K562 (cell line): ENCODE measurements around the gene OGT. TPM values are rescaled to one million over a fixed set of nuclear protein-coding genes. Genes with fewer than 3 reads are reported as not detected.

Experiments
- ATAC-seq: fragments of 200-7000 bp; cut with Tn5 transposase; 3 replicates; pipeline ENCODE4 v1.9.1; 2020; ENCODE audit warnings: moderate library complexity
- BruUV-seq: library from RNA; stranded (reverse); fragments of 400-500 nt; replicated peaks from 2 replicates; lab custom pipeline; 2021; lab: Mats Ljungman, UMichigan
- CTCF ChIA-PET: fragments of 300-600 bp; formaldehyde crosslinking; extraction: SDS; loops from one replicate; lab custom pipeline; 2021; ENCODE audit warnings: low intra/inter-chr PET ratio; lab: Yijun Ruan, JAX
- POLR2A ChIA-PET: fragments of 300-600, 350-650 bp; sonication (Branson Sonifier 250); formaldehyde crosslinking; extraction: SDS; loops from one replicate; lab custom pipeline; 2021; ENCODE audit warnings: antibody characterized with exemption, inconsistent platforms; lab: Yijun Ruan, JAX
- DNase-seq, 4 experiments: peaks; one replicate each; pipeline versions ENCODE4 v3.0.0 to v3.0.0-alpha.2; 2011 to 2018; ENCODE audit warnings: low spot score in 3 of 4, mixed read lengths in 3 of 4; ENCODE audit errors: extremely low read depth in 1 of 4
- FAIRE-seq: peaks from 2 replicates; lab custom pipeline; 2011; peaks lifted over from hg19 to GRCh38; lab: Jason Lieb, UNC
- H2AFZ ChIP-seq: 2 replicates; pipeline ENCODE4 v1.6.0; 2011; ENCODE audit warnings: low read depth, low read length, control low read depth, inconsistent platforms
- H3K27ac ChIP-seq: fragments of 200-600 bp; 3 replicates; pipeline ENCODE4 v1.8.0; 2011; ENCODE audit warnings: low read depth, mild to moderate bottlenecking, control low read depth, inconsistent platforms, low read length, moderate library complexity, mixed read lengths; ENCODE audit errors: extremely low read depth
- H3K27me3 ChIP-seq, 2 experiments: fragments of 300-600 bp in 1 of 2; 2 replicates in 1 of 2; 3 replicates in 1 of 2; pipeline versions ENCODE4 v1.6.0 to v1.8.0; 2011; ENCODE audit warnings: inconsistent platforms in 2 of 2, low read length in 2 of 2, mild to moderate bottlenecking in 1 of 2, mixed read lengths in 1 of 2, moderate library complexity in 1 of 2; ENCODE audit not compliant: control insufficient read depth in 2 of 2, insufficient read depth in 2 of 2
- H3K36me3 ChIP-seq: fragments of 300-600 bp; 3 replicates; pipeline ENCODE4 v1.8.0; 2011; ENCODE audit warnings: mild to moderate bottlenecking, low read length, inconsistent platforms; ENCODE audit not compliant: control insufficient read depth, insufficient read depth
- H3K4me1 ChIP-seq, 2 experiments: fragments of 200-600 bp in 1 of 2; replicated peaks in 1 of 2; 2 replicates in 1 of 2; 3 replicates in 1 of 2; pipeline versions ENCODE4 v1.5.1 to v1.8.0; 2011; ENCODE audit warnings: inconsistent platforms in 2 of 2, low read length in 2 of 2, mild to moderate bottlenecking in 1 of 2, mixed read lengths in 1 of 2, moderate library complexity in 1 of 2; ENCODE audit not compliant: control insufficient read depth in 2 of 2, insufficient read depth in 2 of 2
- H3K4me2 ChIP-seq: 2 replicates; pipeline ENCODE4 v1.6.1; 2011; ENCODE audit warnings: low read length, control low read depth, inconsistent platforms, mixed read lengths; ENCODE audit not compliant: insufficient read depth
- H3K4me3 ChIP-seq: fragments of 200-600 bp; sonication (generic), shearing (Covaris generic); 2 replicates; pipeline ENCODE4 v1.5.1; 2016; ENCODE audit warnings: control low read depth, inconsistent platforms
- H3K79me2 ChIP-seq: fragments of 200-600 bp; 3 replicates; pipeline ENCODE4 v1.8.0; 2011; ENCODE audit warnings: low read length, inconsistent platforms; ENCODE audit not compliant: control insufficient read depth, insufficient read depth
- H3K9ac ChIP-seq, 2 experiments: 2 replicates each; pipeline versions ENCODE4 v1.6.0 to v1.6.1; 2011; ENCODE audit warnings: low read depth in 2 of 2, low read length in 2 of 2, control low read depth in 1 of 2, inconsistent platforms in 1 of 2, mild to moderate bottlenecking in 1 of 2, mixed read lengths in 1 of 2; ENCODE audit not compliant: insufficient read depth in 1 of 2
- H3K9me1 ChIP-seq: one replicate; pipeline ENCODE4 v1.6.0; 2011; ENCODE audit warnings: inconsistent platforms, mild to moderate bottlenecking, low read length, moderate library complexity; ENCODE audit not compliant: control insufficient read depth, insufficient read depth
- H3K9me3 ChIP-seq: replicated peaks from 2 replicates; pipeline ENCODE4 v1.5.1; 2011; ENCODE audit warnings: low read depth, low read length, inconsistent platforms; ENCODE audit not compliant: control insufficient read depth, insufficient read depth
- H4K20me1 ChIP-seq: replicated peaks from 2 replicates; pipeline ENCODE4 v1.6.1; 2011; ENCODE audit warnings: low read length, inconsistent platforms, mixed read lengths; ENCODE audit not compliant: control insufficient read depth, insufficient read depth
- EP300 ChIP-seq: IDR thresholded peaks from 2 replicates; pipeline ENCODE4 v1.6.1; 2012; ENCODE audit warnings: low read length, improper control_type of control experiment
- ERF ChIP-seq: fragments of 450-650 bp; formaldehyde crosslinking; IDR thresholded peaks from 2 replicates; pipeline ENCODE4 v1.4.0; 2020; ENCODE audit warnings: mild to moderate bottlenecking, mixed read lengths
- MAFF ChIP-seq: IDR thresholded peaks from 2 replicates; pipeline ENCODE4 v1.6.1; 2012; ENCODE audit warnings: low read length, improper control_type of control experiment
- MYNN ChIP-seq, 2 experiments: sonication (generic); formaldehyde crosslinking in 1 of 2; IDR thresholded peaks; 2 replicates each; pipeline versions ENCODE4 v1.5.0 to v1.6.1; 2016 to 2020; ENCODE audit warnings: antibody characterized with exemption in 1 of 2, missing genetic modification reagents in 1 of 2
- POLR2B ChIP-seq: fragments of 450-650 bp; IDR thresholded peaks from 2 replicates; pipeline ENCODE4 v1.6.1; 2018; ENCODE audit warnings: low read depth; ENCODE audit not compliant: partially characterized antibody
- SREBF1 ChIP-seq: fragments of 150-350 bp; IDR thresholded peaks from 2 replicates; pipeline ENCODE4 v1.6.1; 2014; ENCODE audit warnings: antibody characterized with exemption, low read depth, low read length, borderline replicate concordance
- SRSF7 ChIP-seq: fragments of 200-400 bp; formaldehyde crosslinking; optimal IDR thresholded peaks from 2 replicates; pipeline ENCODE3; 2017; ENCODE audit warnings: mild to moderate bottlenecking, low read depth, low read length
- WGBS: fragments of 100-300 bp; shearing (Covaris generic); methylation state at CpG from one replicate; pipeline ENCODE4 v1.1.6; 2016; ENCODE audit warnings: low coverage, mixed read lengths; ENCODE audit not compliant: insufficient coverage; ENCODE audit errors: missing lambda C conversion rate; 5-methylcytosine and 5-hydroxymethylcytosine counted together
- in situ Hi-C: fragments of 300-500 bp; cut with MboI; formaldehyde crosslinking; loops from 4 replicates; pipeline ENCODE4 v1.15.0; 2018; ENCODE audit warnings: inconsistent platforms, mixed read lengths
- intact Hi-C: fragments of 100-400 bp; cut with micrococcal nuclease; formaldehyde crosslinking; loops from 2 replicates; pipeline ENCODE4 v1.14.2; 2022
- polyA plus RNA-seq, 8 experiments: library from polyadenylated mRNA; depleted of rRNA in 4 of 8; stranded (reverse) in 5 of 8; unstranded in 3 of 8; fragments of >200 nt; fragmentation: Nextera tagmentation in 2 of 8; fragmentation: Illumina TruSeq in 1 of 8; extraction: Ambion mirVana in 2 of 8; extraction: Trizol in 1 of 8; gene quantifications; 2 replicates each; pipeline versions ENCODE4 v1.2.1 to v1.2.3, GENCODE V29; 2011 to 2014; ENCODE audit warnings: inconsistent platforms in 1 of 8, missing spikeins in 1 of 8
- total RNA-seq, 7 experiments: library from RNA; depleted of rRNA in 6 of 7; stranded (reverse); fragments of >200 nt in 6 of 7; fragmentation: Illumina TruSeq in 2 of 7; extraction: Trizol in 2 of 7; gene quantifications; 2 replicates each; pipeline versions ENCODE4 v1.2.1 to v1.2.3, GENCODE V29; 2011 to 2021; ENCODE audit warnings: low replicate concordance in 1 of 7
- TF ChIP-seq, protein P1 (sequence below): fragments of 250-450 bp; sonication (Bioruptor Pico); IDR thresholded peaks from 2 replicates; pipeline ENCODE4 v1.4.0; 2020; ENCODE audit warnings: mild to moderate bottlenecking
- TF ChIP-seq, protein P2 (sequence below): fragments of 450-650 bp; IDR thresholded peaks from 2 replicates; pipeline ENCODE4 v1.6.1; 2016
- TF ChIP-seq, protein P3 (sequence below): sonication (generic); formaldehyde crosslinking; IDR thresholded peaks from 2 replicates; pipeline ENCODE4 v1.8.1; 2023; ENCODE audit warnings: mild to moderate bottlenecking, missing genetic modification reagents
- TF ChIP-seq, protein P4 (sequence below): fragments of 250-450 bp; sonication (Bioruptor Pico); IDR thresholded peaks from 2 replicates; pipeline ENCODE4 v1.8.0; 2022; ENCODE audit warnings: inconsistent platforms, mild to moderate bottlenecking, moderate library complexity, borderline replicate concordance
- TF ChIP-seq, protein P5 (sequence below): fragments of 450-650 bp; IDR thresholded peaks from 2 replicates; pipeline ENCODE4 v1.6.1; 2016; ENCODE audit warnings: mild to moderate bottlenecking

The OGT gene
- total and polyA plus RNA-seq, 9 of the 15 experiments (the other 6 are each of a cell fraction or from before 2014, with no cell fraction given) = 38.9 to 347 (median 117) TPM

DNA sequence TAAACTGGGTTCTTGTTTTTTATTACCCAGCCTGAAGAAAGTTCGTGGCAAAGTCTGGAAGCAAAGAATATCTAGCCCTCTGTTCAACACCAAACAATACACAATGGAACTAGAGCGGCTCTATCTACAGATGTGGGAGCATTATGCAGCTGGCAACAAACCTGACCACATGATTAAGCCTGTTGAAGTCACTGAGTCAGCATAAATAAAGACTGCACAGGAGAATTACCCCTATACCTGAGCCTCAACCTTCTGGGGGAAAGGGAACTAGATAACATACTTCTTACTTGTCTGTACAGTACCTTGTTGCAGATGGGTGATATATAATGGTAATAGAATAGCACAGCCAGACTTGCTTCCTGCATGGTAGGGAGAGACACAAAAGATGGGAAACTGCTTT lies 40.7 kb downstream of the OGT start (continued):
- TF ChIP-seq, protein P1, sequence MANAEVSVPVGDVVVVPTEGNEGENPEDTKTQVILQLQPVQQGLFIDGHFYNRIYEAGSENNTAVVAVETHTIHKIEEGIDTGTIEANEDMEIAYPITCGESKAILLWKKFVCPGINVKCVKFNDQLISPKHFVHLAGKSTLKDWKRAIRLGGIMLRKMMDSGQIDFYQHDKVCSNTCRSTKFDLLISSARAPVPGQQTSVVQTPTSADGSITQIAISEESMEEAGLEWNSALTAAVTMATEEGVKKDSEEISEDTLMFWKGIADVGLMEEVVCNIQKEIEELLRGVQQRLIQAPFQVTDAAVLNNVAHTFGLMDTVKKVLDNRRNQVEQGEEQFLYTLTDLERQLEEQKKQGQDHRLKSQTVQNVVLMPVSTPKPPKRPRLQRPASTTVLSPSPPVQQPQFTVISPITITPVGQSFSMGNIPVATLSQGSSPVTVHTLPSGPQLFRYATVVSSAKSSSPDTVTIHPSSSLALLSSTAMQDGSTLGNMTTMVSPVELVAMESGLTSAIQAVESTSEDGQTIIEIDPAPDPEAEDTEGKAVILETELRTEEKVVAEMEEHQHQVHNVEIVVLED (CRISPR knock-in tag) = no peak
- TF ChIP-seq POLR2B (no peak), SRSF7 (no peak)
- TF ChIP-seq, protein P2, sequence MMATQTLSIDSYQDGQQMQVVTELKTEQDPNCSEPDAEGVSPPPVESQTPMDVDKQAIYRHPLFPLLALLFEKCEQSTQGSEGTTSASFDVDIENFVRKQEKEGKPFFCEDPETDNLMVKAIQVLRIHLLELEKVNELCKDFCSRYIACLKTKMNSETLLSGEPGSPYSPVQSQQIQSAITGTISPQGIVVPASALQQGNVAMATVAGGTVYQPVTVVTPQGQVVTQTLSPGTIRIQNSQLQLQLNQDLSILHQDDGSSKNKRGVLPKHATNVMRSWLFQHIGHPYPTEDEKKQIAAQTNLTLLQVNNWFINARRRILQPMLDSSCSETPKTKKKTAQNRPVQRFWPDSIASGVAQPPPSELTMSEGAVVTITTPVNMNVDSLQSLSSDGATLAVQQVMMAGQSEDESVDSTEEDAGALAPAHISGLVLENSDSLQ = no peak
- TF ChIP-seq, all 486 proteins: peak for 5

DNA sequence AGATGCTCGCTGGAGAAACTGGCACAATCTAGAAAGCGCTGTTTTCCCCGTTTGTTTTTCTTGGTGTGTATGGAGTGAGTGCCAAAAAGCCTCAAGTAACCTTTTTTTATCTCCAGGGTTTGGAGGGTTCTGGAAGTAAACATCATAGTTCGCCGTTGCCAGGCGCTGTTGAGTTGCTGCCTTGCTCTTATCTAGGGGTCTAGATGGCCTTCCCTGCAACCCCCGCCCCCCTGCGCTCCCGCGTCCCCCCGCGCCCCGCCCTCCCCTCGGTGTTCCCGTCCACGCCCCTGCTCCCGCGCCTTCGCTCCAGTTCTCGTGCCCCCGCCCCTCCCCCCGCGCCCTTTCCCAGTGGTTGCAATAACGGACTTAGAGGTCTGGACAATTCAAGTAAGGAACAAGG lies 44.8 kb downstream of the OGT start:
- no peak for FAIRE-seq
- DNase-seq = peak in 2 of 4 experiments; percentile 20 to 23
- TF ChIP-seq, protein P3, sequence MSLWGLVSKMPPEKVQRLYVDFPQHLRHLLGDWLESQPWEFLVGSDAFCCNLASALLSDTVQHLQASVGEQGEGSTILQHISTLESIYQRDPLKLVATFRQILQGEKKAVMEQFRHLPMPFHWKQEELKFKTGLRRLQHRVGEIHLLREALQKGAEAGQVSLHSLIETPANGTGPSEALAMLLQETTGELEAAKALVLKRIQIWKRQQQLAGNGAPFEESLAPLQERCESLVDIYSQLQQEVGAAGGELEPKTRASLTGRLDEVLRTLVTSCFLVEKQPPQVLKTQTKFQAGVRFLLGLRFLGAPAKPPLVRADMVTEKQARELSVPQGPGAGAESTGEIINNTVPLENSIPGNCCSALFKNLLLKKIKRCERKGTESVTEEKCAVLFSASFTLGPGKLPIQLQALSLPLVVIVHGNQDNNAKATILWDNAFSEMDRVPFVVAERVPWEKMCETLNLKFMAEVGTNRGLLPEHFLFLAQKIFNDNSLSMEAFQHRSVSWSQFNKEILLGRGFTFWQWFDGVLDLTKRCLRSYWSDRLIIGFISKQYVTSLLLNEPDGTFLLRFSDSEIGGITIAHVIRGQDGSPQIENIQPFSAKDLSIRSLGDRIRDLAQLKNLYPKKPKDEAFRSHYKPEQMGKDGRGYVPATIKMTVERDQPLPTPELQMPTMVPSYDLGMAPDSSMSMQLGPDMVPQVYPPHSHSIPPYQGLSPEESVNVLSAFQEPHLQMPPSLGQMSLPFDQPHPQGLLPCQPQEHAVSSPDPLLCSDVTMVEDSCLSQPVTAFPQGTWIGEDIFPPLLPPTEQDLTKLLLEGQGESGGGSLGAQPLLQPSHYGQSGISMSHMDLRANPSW (CRISPR knock-in tag) = no peak
- no peak for TF ChIP-seq EP300
- TF ChIP-seq MAFF = no peak
- TF ChIP-seq, protein P4, sequence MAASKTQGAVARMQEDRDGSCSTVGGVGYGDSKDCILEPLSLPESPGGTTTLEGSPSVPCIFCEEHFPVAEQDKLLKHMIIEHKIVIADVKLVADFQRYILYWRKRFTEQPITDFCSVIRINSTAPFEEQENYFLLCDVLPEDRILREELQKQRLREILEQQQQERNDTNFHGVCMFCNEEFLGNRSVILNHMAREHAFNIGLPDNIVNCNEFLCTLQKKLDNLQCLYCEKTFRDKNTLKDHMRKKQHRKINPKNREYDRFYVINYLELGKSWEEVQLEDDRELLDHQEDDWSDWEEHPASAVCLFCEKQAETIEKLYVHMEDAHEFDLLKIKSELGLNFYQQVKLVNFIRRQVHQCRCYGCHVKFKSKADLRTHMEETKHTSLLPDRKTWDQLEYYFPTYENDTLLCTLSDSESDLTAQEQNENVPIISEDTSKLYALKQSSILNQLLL = no peak
- TF ChIP-seq SREBF1 = no peak
- TF ChIP-seq, protein P5, sequence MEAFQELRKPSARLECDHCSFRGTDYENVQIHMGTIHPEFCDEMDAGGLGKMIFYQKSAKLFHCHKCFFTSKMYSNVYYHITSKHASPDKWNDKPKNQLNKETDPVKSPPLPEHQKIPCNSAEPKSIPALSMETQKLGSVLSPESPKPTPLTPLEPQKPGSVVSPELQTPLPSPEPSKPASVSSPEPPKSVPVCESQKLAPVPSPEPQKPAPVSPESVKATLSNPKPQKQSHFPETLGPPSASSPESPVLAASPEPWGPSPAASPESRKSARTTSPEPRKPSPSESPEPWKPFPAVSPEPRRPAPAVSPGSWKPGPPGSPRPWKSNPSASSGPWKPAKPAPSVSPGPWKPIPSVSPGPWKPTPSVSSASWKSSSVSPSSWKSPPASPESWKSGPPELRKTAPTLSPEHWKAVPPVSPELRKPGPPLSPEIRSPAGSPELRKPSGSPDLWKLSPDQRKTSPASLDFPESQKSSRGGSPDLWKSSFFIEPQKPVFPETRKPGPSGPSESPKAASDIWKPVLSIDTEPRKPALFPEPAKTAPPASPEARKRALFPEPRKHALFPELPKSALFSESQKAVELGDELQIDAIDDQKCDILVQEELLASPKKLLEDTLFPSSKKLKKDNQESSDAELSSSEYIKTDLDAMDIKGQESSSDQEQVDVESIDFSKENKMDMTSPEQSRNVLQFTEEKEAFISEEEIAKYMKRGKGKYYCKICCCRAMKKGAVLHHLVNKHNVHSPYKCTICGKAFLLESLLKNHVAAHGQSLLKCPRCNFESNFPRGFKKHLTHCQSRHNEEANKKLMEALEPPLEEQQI = no peak
- TF ChIP-seq MYNN (IDR thresholded peaks at IDR 0.05) = no peak
- TF ChIP-seq MYNN (CRISPR knock-in tag; IDR thresholded peaks at IDR 0.05) = no peak
- TF ChIP-seq ERF (CRISPR knock-in tag) = no peak

More for the DNA sequence above, 44.8 kb downstream of the OGT start:
- POLR2A ChIA-PET = interaction anchor here (1.4 kb wide), 1 partner anchor 8 kb away, joined by 3 read pairs; no protein-coding TSS in a partner anchor
- Histone ChIP-seq H3K36me3 (peaks cover 48% of the 10 kb centered on the region), H3K79me2 (no peaks in the 10 kb centered on the region), H3K4me1 (peaks cover 0 to 17% of the 10 kb centered on the region in 2 experiments; a peak in 2 of 5 replicates), H3K9me3 (no peaks in the 10 kb centered on the region), H3K9ac (no peak overlapping the region), H3K9me1 (no peaks in the 10 kb centered on the region), H3K27me3 (no peaks in the 10 kb centered on the region), H2AFZ (no peak overlapping the region), H4K20me1 (no peaks in the 10 kb centered on the region), H3K27ac (no peak overlapping the region), H3K4me3 (no peak overlapping the region), H3K4me2 (no peak overlapping the region)
- BruUV-seq = no TSS peak
- intact Hi-C loops (no loop called here), in situ Hi-C loops (no loop called here)
- 88% methylated on average over 3 of the region's 24 CpGs for WGBS
- CTCF ChIA-PET = no interaction called here
- ATAC-seq = no peak; the same call in 2 of the 3 replicates
